ENCODE results near the gene BACH2.

BACH2 gene

GRCh38 chr6:90277302-90278011 is 19.2 kb downstream of the BACH2 start:
- DNase-seq (ENCODE audit: low read depth): no peak

GRCh38 chr6:90274451-90275030 is 22.1 kb downstream of the BACH2 start:
- no peak for DNase-seq (ENCODE audit: low read depth)

- no peak for DNase-seq (ENCODE audit: low read depth)
Observed at GRCh38 chr6:90273863-90274262, 22.8 kb downstream of the BACH2 start.

GRCh38 chr6:90272895-90273294 is 23.7 kb downstream of the BACH2 start:
- DNase-seq (ENCODE audit: low read depth): no peak

GRCh38 chr6:90271831-90272230 is 24.8 kb downstream of the BACH2 start:
- no peak for DNase-seq (ENCODE audit: low read depth)

GRCh38 chr6:90269334-90269733 is 27.3 kb downstream of the BACH2 start:
- no peak for DNase-seq (ENCODE audit: low read depth)

- DNase-seq (ENCODE audit: low read depth): no peak
Observed at GRCh38 chr6:90268178-90268577, 28.5 kb downstream of the BACH2 start.

- DNase-seq (ENCODE audit: low read depth): no peak
Observed at GRCh38 chr6:90266905-90267621, 29.6 kb downstream of the BACH2 start.

GRCh38 chr6:90264561-90264960 is 32.1 kb downstream of the BACH2 start:
- DNase-seq (ENCODE audit: low read depth): no peak

- DNase-seq (ENCODE audit: low read depth): no peak
Observed at GRCh38 chr6:90263633-90264032, 33.0 kb downstream of the BACH2 start.

- no peak for DNase-seq (ENCODE audit: low read depth)
Observed at GRCh38 chr6:90261801-90262200, 34.8 kb downstream of the BACH2 start.

- DNase-seq (ENCODE audit: low read depth): no peak
Observed at GRCh38 chr6:90257486-90257738, 39.2 kb downstream of the BACH2 start.

- no peak for DNase-seq (ENCODE audit: low read depth)
Observed at GRCh38 chr6:90256698-90257485, 39.8 kb downstream of the BACH2 start.

- no peak for DNase-seq (ENCODE audit: low read depth)
Observed at GRCh38 chr6:90253631-90254030, 43.0 kb downstream of the BACH2 start.

GRCh38 chr6:90251295-90251992 is 45.2 kb downstream of the BACH2 start:
- no peak for DNase-seq (ENCODE audit: low read depth)

- no peak for DNase-seq (ENCODE audit: low read depth)
Observed at GRCh38 chr6:90250405-90250804, 46.2 kb downstream of the BACH2 start.

GRCh38 chr6:90249458-90249857 is 47.2 kb downstream of the BACH2 start:
- DNase-seq (ENCODE audit: low read depth): no peak

- DNase-seq (ENCODE audit: low read depth): no peak
Observed at GRCh38 chr6:90249034-90249433, 47.6 kb downstream of the BACH2 start.

- no peak for DNase-seq (ENCODE audit: low read depth)
Observed at GRCh38 chr6:90247262-90247661, 49.4 kb downstream of the BACH2 start.

GRCh38 chr6:90241229-90241880 is 55.3 kb downstream of the BACH2 start:
- DNase-seq (ENCODE audit: low read depth): no peak

- no peak for DNase-seq (ENCODE audit: low read depth)
Observed at GRCh38 chr6:90238496-90239266, 58.0 kb downstream of the BACH2 start.

Data from HS-27A (cell line).